DND-41 (cell line): ENCODE results near the gene PARP1.

ENCODE experiments used
- ATAC-seq: fragments of 200-7000 bp; cut with Tn5 transposase; 3 replicates; pipeline ENCODE4 v1.9.1; 2021; ENCODE audit warnings: low read depth; ENCODE audit not compliant: insufficient read depth
- DNase-seq: peaks from one replicate; pipeline ENCODE4 v3.0.0-alpha.2; 2020
- H2AFZ ChIP-seq: 2 replicates; pipeline ENCODE4 v1.6.0; 2012; ENCODE audit warnings: low read depth, low read length
- H3K27ac ChIP-seq: 2 replicates; pipeline ENCODE4 v1.5.1; 2012; ENCODE audit warnings: low read length, inconsistent platforms
- H3K27me3 ChIP-seq: fragments of 200-600 bp; sonication (generic); 2 replicates; pipeline ENCODE4 v1.6.0; 2012; ENCODE audit warnings: low read length, mild to moderate bottlenecking, inconsistent platforms; ENCODE audit not compliant: insufficient read depth, poor library complexity
- H3K36me3 ChIP-seq: 2 replicates; pipeline ENCODE4 v1.5.1; 2012; ENCODE audit warnings: low read length, inconsistent platforms; ENCODE audit not compliant: insufficient read depth
- H3K4me1 ChIP-seq: 2 replicates; pipeline ENCODE4 v1.5.1; 2012; ENCODE audit warnings: mild to moderate bottlenecking, low read length; ENCODE audit not compliant: insufficient read depth
- H3K4me2 ChIP-seq: 2 replicates; pipeline ENCODE4 v1.6.0; 2012; ENCODE audit warnings: mild to moderate bottlenecking, moderate library complexity, low read length, inconsistent platforms; ENCODE audit not compliant: insufficient read depth
- H3K4me3 ChIP-seq, 2 experiments: fragments of 200-600 bp in 1 of 2; shearing (Covaris generic) in 1 of 2; 2 replicates each; pipeline ENCODE4 v1.5.1; 2012 to 2016; ENCODE audit warnings: inconsistent platforms in 2 of 2, low read length in 2 of 2, mild to moderate bottlenecking in 2 of 2, low read depth in 1 of 2, moderate library complexity in 1 of 2
- H3K79me2 ChIP-seq: 2 replicates; pipeline ENCODE4 v1.6.0; 2012; ENCODE audit warnings: low read length, inconsistent platforms; ENCODE audit not compliant: insufficient read depth
- H3K9ac ChIP-seq: 2 replicates; pipeline ENCODE4 v1.6.0; 2012; ENCODE audit warnings: low read depth, mild to moderate bottlenecking, inconsistent platforms, low read length, moderate library complexity
- H3K9me3 ChIP-seq: 2 replicates; pipeline ENCODE4 v1.5.1; 2012; ENCODE audit warnings: low read length, moderate library complexity, mild to moderate bottlenecking, inconsistent platforms; ENCODE audit not compliant: insufficient read depth, severe bottlenecking
- H4K20me1 ChIP-seq: 2 replicates; pipeline ENCODE4 v1.6.0; 2012; ENCODE audit warnings: low read length; ENCODE audit not compliant: insufficient read depth
- CTCF ChIP-seq: IDR thresholded peaks from 2 replicates; pipeline ENCODE4 v1.5.1; 2012; ENCODE audit warnings: borderline replicate concordance, low read length, moderate library complexity, mild to moderate bottlenecking; ENCODE audit not compliant: poor library complexity, severe bottlenecking; ENCODE audit errors: extremely low read depth
- EZH2 ChIP-seq: IDR thresholded peaks from 3 replicates; pipeline ENCODE4 v1.6.1; 2012; ENCODE audit warnings: borderline replicate concordance, low read depth, mild to moderate bottlenecking, moderate library complexity, low read length, inconsistent platforms; ENCODE audit not compliant: severe bottlenecking

PARP1 gene

DNA sequence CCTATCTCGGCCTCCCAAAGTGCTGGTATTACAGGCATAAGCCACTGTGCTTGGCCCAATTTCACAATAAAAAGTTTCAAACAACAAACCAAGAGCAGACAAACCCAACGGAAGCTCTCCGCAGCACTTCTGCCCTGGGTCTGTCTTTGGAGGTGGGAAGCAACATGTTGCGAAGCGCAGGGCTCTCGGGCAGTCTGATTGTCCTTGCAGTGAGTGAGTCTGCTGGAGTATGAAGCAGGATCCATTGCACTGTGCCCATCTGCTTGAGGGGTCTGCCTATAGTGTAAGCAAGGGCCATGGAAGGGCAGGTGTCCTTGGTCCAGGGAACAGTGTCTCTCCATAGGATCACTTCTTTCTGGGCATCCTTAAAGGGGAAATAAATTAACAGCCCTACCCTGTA lies 14.6 kb upstream of the PARP1 start:
- H3K9ac ChIP-seq: no peak overlapping the region

DNA sequence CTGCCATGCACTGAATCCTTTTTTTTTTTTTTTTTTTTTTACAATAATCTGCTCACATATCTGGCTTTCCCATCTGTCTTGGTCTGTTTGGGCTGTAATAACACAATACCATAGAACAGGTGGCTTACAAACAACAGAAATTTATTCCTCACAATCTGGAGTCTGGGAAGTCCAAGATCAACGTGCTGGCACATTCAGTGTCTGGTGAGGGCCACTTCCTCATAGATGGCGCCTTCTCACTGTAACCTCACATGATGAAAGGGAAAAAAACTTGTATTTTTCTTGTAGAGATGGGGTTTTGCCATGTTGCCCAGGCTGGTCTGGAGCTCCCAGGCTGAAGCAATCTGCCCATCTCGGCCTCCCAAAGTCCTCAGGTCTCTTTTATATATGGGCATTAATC lies 13.0 kb upstream of the PARP1 start:
- ATAC-seq: no peak

More for the DNA sequence above, 14.6 kb upstream of the PARP1 start:
- no peaks in the 10 kb centered on the region for H3K27me3 ChIP-seq
- H3K9me3 ChIP-seq: no peaks in the 10 kb centered on the region
- no peak overlapping the region for H3K27ac ChIP-seq
- H3K4me2 ChIP-seq: no peak overlapping the region
- no peaks in the 10 kb centered on the region for H3K79me2 ChIP-seq
- no peak for DNase-seq
- H4K20me1 ChIP-seq: no peaks in the 10 kb centered on the region
- H3K4me3 ChIP-seq: no peak overlapping the region
- TF ChIP-seq EZH2 (no peak), CTCF (no peak)
- H3K36me3 ChIP-seq: no peaks in the 10 kb centered on the region
- peaks cover 41% of the 10 kb centered on the region for H3K4me1 ChIP-seq
- no peak for ATAC-seq
- no peak overlapping the region for H2AFZ ChIP-seq

DNA sequence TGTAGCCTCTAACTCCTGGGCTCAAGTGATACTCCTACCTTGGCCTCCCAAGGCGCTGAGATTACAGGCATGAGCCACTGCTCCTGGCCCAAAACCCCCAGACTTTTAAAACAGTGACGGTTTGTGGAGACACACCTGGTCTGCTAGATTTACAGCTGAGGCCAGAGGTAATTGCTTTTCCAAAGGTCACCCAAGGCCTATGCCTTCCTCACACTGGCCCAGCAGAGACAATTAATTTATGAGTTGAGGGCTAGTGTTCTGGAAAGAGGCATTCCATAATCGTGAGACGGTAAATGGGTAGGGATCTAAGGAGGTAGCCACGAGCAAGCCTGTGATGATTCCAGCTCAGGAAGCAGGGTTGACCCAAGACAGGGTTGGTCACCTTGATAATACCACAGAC lies 12.4 kb upstream of the PARP1 start:
- DNase-seq: no peak
- H2AFZ ChIP-seq: no peak overlapping the region

More for the DNA sequence above, 13.0 kb upstream of the PARP1 start:
- no peak for DNase-seq
- no peak overlapping the region for H3K4me2 ChIP-seq
- H3K27ac ChIP-seq: no peak overlapping the region
- no peaks in the 10 kb centered on the region for H3K27me3 ChIP-seq
- H3K4me1 ChIP-seq: peaks cover 32% of the 10 kb centered on the region
- no peak overlapping the region for H3K4me3 ChIP-seq
- no peak overlapping the region for H2AFZ ChIP-seq
- H3K9me3 ChIP-seq: no peaks in the 10 kb centered on the region
- no peaks in the 10 kb centered on the region for H4K20me1 ChIP-seq
- no peak for TF ChIP-seq CTCF
- TF ChIP-seq EZH2: no peak
- no peak overlapping the region for H3K9ac ChIP-seq
- no peaks in the 10 kb centered on the region for H3K79me2 ChIP-seq
- H3K36me3 ChIP-seq: no peaks in the 10 kb centered on the region

More for the DNA sequence above, 12.4 kb upstream of the PARP1 start:
- no peaks in the 10 kb centered on the region for H3K9me3 ChIP-seq
- no peaks in the 10 kb centered on the region for H4K20me1 ChIP-seq
- no peak overlapping the region for H3K9ac ChIP-seq
- ATAC-seq: no peak
- peaks cover 26% of the 10 kb centered on the region for H3K4me1 ChIP-seq
- no peak overlapping the region for H3K4me3 ChIP-seq
- no peak for TF ChIP-seq CTCF
- no peak for TF ChIP-seq EZH2
- H3K27me3 ChIP-seq: no peaks in the 10 kb centered on the region
- no peaks in the 10 kb centered on the region for H3K36me3 ChIP-seq
- no peaks in the 10 kb centered on the region for H3K79me2 ChIP-seq
- no peak overlapping the region for H3K4me2 ChIP-seq
- H3K27ac ChIP-seq: no peak overlapping the region
